AML-193 (cell line): ENCODE data around the gene RNF146.
"Not testable (repeated sequence)": the region's sequence is repeated elsewhere in the genome, so short reads cannot be mapped to it uniquely, and the experiment has no call there.

ENCODE experiments used
- DNase-seq, 2 experiments: peaks; one replicate each; lab custom pipeline; 2025; lab: John Stamatoyannopoulos, UW

RNF146 gene

DNA sequence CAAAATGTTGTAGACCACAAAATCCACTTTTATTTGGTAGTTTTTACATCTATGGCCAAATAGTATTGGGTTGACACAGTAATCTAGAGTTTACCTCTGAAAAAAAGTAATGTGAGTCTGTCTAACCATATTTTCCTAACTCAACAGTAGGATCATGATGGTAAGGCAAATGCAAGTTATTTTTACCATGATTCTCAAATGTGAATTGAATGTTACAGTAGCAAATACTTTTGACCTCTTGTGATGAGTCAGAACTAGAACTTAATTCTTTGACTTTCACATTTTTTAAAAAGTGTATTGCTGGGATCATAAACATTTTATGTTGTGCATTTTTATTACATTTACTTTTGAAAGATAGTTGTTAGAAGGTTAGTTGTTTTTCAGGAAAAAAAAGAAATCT lies 22.0 kb downstream of the RNF146 start:
- no peak for DNase-seq

DNA sequence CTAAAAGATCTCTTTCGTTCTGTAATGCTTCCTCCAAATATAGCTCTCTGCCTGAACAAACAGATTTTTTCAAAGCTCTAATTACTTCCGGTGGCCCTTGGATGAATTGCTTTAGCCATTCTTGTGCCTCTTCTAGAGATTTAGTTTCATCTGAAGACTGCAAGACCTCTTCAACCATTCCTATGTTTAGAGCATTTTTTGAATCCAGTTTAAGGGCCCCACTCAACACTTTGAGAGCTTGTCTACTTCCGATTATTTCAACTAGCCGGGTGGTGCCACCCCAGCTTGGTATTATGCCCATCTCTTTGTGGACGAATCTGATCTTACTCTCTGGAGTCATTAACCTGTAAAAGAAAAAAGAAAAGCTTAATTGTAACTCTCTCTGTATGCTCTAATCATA lies 23.3 kb downstream of the RNF146 start:
- no peak for DNase-seq

DNA sequence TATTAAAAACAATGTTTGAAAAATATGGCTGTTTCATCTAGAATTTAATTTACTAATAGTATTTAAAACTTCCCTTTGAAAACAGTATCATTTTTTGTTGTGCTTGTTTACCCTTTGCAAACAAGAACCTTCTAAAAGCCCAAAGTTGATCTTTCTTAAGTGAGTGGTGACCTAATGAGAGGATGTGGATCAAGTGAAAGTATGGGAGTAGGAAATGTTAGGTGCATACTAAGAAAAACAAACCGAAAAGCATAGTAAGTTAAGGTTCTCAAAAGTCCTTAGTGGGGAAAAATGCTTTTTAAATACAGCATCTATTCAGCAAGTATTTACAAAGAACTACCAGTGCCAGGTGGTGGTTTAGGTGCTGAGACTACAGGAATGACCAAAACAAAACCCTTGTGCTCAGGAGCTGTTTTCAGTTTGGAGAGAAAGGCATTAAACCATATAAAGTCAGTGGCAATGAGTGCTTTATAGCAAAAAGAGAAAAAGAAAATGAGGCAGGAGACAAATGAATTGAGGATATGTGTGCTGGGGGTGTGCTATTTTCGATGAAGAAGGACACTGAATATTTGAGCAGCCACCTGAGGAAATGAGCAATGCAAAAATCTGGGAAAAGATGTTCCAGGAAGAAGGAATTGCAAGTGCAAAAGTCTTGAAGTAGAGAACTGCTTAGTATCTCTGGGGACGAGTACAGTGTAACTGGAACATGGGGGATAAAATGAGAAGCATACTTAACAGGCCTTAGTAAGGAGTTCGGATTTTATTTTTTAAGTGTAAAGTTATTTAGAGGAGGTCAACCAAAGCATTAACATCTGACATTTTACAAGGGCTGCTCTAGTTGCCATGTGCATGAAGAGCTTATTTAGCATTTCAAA lies 24.0 kb downstream of the RNF146 start:
- DNase-seq: no peak

DNA sequence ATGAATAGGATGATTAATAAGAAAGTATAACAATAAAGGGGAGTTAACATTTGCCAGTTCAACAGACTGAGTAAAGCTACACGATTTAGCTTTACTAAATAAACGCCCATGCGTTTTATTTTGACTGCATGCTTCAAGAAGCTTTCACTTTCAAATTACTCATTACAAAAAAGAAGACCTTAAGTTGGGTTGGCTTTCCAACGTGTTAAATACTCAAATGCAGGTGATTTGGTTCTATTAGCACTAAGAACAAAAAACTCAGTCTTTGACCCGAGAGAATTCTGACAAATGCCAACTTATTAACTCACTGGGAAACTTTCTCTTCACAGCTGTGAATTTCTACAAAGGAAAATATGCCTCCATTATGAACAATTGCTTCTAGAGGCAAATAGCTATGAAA lies 24.8 kb downstream of the RNF146 start:
- no peak for DNase-seq

DNA sequence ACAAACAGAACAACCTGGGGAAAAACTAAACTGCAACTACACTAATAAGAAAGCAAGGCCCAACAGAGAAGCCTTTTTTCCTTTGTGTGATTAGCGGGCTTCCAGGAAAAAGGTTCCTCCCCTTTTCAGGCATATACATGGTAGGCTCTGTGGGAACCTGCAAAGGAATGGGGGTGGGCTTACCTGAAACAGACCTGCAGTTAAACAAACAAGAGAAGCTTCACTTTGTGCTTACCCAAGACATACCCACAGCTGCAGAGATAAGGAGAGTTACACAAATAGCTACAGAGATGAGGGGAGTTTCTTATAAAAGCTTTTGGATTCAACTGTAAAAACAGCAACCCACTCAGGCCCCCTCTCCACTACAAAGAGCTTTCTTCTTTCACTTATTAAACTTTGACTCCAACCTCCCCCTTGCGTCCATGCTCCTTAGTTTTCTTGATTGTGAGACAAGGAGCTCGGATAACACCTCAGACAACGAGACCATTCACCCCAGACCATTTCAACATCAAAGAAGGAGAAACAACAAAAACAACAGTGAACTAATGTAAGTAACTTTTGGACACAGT lies 30.9 kb downstream of the RNF146 start:
- DNase-seq: no peak

DNA sequence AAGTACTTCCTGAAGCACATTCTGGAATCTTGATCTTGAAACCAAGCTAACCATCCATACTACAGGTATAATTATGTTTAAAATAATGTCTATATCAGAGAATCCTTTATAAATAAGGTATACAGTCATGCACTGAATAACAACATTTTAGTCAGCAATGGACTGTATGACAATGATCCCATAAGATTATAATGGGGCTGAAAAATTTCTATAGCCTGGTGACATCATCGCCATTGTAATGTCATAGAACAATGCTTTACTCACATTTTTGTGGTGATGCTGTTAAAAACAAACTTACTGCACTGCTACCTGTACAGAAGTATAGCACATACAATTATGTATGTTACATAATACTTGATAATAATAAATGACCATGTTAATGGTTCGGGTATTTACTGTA lies 31.8 kb downstream of the RNF146 start:
- DNase-seq: no peak

DNA sequence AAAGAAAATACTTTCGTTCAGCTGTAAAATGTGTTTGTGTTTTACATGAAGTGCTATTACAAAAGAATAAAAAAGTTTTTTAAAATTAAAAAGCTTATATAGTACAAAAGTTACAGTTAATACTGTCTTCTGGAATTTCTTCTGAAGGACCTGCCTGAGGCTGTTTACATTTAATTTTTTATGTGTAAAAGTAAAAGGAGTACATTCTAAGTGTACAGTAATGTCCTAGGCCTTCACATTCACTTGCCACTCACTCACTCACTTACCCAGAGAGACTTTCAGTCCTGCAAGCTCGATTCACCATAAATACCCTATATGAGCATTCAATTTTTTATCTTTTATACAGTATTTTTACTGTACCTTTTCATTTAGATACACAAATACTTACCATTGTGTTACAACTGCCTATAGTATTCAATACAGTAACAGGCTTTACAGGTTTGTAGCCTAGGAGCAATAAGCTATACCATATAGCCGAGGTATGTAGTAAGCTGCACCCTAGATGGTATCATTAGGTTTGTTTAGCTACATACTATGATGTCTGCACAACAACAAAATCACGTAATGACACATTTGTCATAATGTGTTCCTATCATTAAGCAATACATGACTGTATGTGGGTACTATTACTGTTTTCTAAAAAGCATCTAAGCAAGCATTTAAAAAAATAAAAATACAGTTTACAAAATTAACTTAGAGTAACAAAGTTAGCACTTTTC lies 33.0 kb downstream of the RNF146 start:
- DNase-seq: no peak

DNA sequence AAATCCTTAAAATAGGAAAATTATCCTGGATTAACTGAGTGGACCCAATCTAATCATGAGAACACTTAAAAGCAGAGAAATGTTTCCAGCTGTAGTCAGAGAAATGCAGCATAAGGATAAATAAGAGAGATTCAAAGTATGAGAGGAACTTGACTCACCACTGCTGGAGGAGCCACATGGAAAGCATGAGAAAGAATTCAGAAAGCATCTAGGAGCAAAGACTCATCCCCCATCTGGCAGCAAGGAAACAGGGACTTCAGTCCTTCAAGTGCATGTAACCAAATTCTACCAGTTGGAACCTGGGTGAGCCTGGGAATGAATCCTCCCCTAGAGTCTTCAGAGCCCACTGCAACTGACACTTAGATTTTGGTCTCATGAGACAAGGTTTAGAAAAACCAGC lies 33.7 kb downstream of the RNF146 start:
- no peak for DNase-seq

DNA sequence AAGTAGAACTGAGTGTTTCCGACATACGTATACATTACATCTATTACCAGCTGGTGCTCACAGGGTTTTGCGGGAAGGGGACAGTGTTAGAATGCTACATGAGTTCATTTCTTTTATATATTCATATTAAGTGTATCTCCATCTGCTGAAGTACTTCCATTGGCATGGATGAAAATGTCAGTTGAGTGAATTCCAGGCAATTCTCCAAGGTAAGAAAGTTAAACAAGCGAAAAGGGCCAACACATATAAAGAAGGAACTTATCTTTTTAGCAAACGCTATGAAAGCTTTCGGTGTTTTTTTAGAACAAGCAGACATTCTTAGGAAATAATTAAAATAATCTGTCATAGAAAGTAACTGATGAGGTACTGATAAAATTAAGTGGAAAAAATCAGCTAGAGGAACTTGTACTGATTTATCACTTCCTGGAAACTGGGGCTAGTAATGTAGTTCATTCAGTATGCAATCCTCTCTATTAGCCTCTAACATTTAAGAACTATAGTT lies 34.6 kb downstream of the RNF146 start:
- DNase-seq: no peak

DNA sequence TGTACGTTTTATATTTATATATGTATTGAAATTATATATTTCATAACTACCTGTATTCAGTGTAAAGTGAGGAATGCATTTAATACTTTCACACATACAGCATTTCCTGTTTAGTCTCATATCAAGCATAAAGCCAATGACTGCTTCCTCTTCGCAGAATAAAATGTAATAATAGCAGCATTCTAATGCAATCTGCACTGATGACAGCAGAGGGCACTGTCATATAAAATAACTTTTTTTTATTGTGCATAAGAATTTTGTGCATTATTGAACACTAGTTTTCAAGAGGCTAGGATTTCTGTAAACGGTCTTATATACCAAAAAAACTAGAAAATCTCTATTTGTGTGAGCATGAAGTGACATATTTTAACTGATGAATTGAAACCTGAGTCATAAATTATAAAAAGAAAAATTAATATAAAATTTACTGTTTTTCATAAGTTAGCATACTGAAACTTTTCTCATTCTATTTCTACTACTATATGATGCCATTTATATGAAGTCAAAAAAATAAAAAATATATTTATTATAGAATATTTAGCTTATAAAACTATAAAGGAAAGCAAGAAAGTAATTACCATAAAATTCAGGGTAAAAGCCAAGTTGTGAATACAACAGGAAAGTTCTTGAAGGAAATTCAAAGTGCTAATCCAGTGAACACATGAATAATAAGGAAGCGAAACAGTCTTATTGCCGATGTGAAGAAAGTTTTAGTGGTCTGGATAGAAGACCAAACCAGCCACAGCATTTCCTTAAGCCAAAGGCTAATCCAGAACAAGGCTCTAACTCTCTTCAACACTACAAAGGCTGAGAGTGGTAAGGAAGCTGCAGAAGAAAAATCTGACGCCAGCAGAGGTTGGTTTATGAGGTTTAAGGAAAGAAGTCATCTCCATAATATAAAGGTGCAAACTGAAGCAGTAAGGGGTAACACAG lies 36.3 kb downstream of the RNF146 start:
- peak; percentile 79 to 85 for DNase-seq

DNA sequence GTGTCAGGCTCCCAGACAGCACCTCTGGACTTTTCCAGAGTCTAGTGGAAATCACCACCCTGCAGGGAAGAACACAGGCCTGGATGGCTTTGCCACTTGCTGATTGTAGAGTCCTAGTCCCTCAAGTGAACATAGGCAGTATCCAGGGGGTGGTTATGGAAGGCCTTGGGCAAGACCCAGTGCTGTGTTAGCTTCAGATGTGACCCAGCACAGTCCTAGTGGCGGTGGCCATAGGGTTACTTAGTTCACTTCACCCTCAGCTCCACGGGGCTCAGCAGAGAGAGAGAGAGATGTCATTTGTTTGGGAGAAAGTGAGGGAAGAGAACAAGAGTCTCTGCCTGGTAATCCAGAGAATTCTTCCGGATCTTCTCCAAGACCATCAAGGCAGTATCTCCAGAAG lies 37.3 kb downstream of the RNF146 start:
- no peak for DNase-seq

DNA sequence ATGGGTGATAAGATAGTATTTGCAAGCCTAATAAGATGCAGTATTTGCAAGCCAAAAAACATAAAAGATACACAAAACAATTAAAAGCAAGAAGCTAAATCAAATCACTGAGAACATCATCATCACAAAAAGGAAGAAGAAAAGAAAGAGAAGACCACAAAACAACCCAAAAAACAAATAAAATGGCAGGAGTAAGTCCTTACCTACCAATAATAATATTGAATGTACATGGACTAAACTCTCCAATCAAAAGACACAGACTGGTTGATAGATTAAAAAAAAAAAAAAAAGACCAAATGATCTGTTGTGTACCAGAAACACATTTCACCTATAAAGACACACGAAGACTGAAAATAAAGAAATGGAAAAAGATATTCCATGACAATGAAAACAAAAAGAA lies 39.1 kb downstream of the RNF146 start:
- no peak for DNase-seq

DNA sequence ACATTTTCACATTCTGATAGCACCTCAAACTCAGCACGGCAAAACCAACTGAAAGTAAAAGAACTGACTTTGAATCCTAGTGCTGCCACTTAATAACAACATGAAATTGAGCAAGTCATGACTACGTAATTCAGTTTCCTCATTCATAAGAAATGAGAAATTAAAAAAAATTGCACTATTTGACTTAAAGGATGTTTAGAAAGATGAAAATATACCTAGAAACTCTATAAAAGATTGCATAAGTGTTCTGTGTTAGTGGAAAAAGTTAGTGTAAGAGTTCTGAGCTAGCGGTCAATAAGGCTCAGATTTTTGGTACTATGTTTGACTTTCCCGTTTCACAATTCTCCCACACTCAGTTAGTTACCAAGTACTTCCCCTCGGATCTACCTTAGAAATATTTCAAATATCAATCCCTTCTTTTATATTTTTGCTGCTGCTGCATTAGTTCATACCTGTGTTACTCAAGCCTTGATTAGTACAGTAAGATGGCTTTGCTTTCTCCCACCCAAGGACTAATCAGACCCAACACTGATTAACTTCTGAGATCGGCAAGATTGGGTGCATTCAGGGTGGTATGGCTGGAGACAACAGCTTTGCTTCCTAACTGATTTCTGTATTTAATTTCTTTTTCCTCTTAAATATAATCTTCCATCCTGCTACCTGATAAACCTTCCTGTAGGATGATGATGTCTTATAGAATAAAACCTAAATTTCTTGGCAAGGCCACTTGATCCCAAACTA lies 50.9 kb downstream of the RNF146 start:
- DNase-seq: peak; percentile 56 to 63

DNA sequence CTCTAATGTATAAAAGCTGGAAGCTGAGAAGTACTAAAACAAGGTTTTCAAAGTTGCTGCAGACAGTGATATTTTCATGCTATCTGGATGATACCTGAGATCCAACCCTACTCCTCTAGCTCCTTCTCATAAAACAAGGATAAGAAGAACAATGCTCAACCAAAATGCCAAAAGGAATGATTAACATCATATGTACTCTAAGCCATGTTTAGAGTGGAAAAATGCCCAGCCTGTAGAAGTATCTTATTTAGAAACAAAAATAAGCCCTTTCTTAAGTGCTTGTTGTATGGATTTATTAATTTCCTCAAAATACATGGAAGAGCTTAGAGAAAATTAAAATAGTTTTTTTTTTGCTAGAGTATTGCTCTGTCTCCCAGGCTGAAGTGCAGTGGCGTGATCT lies 53.0 kb downstream of the RNF146 start:
- DNase-seq: no peak

DNA sequence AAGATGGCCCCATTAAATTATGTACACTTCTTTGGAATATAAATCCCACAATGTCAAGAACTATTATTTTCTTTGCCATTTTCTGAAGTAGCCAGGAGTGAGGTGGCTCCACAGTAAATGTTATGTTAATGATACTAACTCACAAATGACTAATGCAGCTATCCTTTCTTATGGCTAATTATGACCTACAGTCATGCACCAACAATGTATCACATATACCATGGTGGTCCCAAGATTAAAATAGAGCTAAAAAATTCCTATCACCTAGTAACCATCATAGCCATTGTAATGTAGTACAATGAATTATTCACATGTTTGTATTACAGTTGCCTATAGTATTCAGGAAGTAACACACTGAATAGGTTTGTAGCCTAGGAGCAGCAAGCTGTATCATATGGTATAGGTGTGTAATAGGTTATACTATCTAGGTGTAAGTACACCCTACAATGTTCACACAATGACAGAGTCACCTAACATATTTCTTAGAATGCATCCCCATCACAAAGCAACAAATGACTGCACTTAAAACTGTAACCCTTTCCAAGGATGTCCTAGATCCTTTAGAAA lies 61.5 kb downstream of the RNF146 start:
- no peak for DNase-seq

DNA sequence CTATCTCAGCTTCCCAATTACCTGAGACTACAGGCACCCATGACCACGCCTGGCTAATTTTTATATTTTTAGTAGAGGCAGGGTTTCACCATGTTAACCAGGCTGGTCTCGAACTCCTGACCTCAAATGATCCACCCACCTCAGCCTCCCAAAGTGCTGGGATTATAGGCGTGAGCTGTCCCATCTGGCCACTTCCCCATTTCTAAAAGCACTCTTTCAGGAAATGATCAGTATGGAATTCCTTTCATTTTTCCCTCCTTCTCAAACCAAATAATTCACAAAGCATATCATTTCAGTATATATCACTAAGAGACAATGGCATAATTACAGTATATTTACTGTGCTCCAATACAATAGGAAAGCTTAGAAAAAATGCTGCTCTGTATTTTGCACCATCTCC lies 64.6 kb downstream of the RNF146 start:
- DNase-seq: not testable (repeated sequence)

DNA sequence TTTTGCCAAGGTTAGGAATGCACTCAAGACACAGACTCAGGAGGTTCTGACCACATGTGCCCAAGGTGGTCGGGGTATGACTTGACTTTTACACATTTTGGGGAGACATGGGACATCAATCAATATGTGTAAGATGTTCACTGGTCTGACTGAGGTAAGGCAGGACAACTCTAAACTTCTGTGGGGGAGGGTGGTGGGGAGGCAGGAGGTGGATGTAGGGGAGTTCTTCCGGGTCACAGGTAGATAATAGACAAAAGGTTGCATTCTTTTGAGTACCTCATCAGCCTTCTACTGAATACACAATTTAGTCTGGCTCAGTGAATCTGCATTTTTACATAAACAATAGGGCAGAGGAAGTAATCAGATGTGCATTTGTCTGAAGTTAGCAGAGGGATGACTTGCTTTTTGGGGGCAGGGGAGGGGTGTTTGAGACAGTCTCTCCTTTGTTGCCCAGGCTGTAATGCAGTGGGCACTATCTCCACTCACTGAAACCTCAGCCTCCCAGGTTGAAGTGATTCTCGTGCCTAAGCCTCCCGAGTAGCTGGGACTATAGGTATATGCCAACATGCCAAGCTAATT lies 65.8 kb downstream of the RNF146 start:
- DNase-seq: no peak
